ENCODE measurements around the gene PEBP1. TPM values are rescaled to one million over a fixed set of nuclear protein-coding genes. Genes with fewer than 3 reads are reported as not detected.

Gene PEBP1
- 444 and 458 TPM in 2 replicates for total RNA-seq (2021; fragmentation: NEBNext Ultra II Directional; extraction: Animal tissue kit (Norgen Biotek cat#: 25700))
- polyA plus RNA-seq (2011; rRNA removed) = 580 and 622 TPM in 2 replicates
- 440 TPM for polyA plus RNA-seq (2011; cell fraction: cytosol; rRNA removed)
- polyA plus RNA-seq (2011; cell fraction: nucleus; rRNA removed) = 281 TPM
- polyA plus RNA-seq (2012, experiment 1 of 2) = 462 to 475 TPM (median 467 TPM) in 4 replicates
- polyA plus RNA-seq (2012, experiment 2 of 2) = 310 TPM
- polyA plus RNA-seq (2013, experiment 1 of 2) = 461 TPM
- polyA plus RNA-seq (2013, experiment 2 of 2) = 478 TPM
- 175 and 197 TPM in 2 replicates for polyA minus RNA-seq (2011; rRNA and poly(A)+ RNA removed)
- polyA minus RNA-seq (2011; cell fraction: cytosol; rRNA and poly(A)+ RNA removed) = 175 TPM
- polyA minus RNA-seq (2011; cell fraction: nucleus; rRNA and poly(A)+ RNA removed) = 99.6 TPM
- long read RNA-seq, experiment 1, transcript PEBP1-201 (4 exons, 1,697 nt) = major isoform, 399 of 638 reads
- long read RNA-seq, experiment 1, partial matches to known transcripts = 197 of 638 reads
- long read RNA-seq, experiment 1, other reads (novel, unspliced or antisense) = 42 of 638 reads
- long read RNA-seq, experiment 2, transcript PEBP1-201 (4 exons, 1,697 nt) = major isoform, 1,199 of 1,231 reads
- long read RNA-seq, experiment 2, partial matches to known transcripts = 2 of 1,231 reads
- long read RNA-seq, experiment 2, other reads (novel, unspliced or antisense) = 30 of 1,231 reads

- Histone ChIP-seq H3K4me1 (replicated peaks in 1 of 4; ENCODE audit: control insufficient read depth in 3 of 4, insufficient read depth in 4 of 4, low read length in 3 of 4) (peaks cover 0 to 3% (median under 1%) of the 10 kb centered on the region in 4 experiments; a peak in 4 of 7 replicates), H3K36me3 (ENCODE audit: control insufficient read depth in 2 of 4, insufficient read depth in 4 of 4, low read length in 3 of 4) (peaks cover 11 to 37% (median 23%) of the 10 kb centered on the region in 4 experiments; a peak in 7 of 8 replicates), H2BK20ac (ENCODE audit: low read length) (no peak within 1 kb of the TSS), H3K23me2 (ENCODE audit: low read depth, low read length) (peaks cover 11% of the 10 kb centered on the region; the same call in 1 of the 2 replicates), H3K79me1 (ENCODE audit: low read depth, low read length) (no peaks in the 10 kb centered on the region; the same call in none of the 2 replicates), H3K14ac (ENCODE audit: insufficient read length) (no peak within 1 kb of the TSS), H4K20me1 (replicated peaks in 1 of 2; ENCODE audit: control insufficient read depth in 1 of 2, insufficient read depth in 2 of 2, low read length in 2 of 2) (peaks cover 5 to 6% of the 10 kb centered on the region in 2 experiments), H3K4ac (replicated peaks; ENCODE audit: insufficient read length, low read depth, low read length) (peak within 1 kb of the TSS; percentile 83), H2BK5ac (ENCODE audit: low read depth, low read length) (peak within 1 kb of the TSS; percentile 74; the same call in 1 of the 2 replicates), H3K9ac (replicated peaks in 1 of 4; ENCODE audit: extremely low read depth in 1 of 4, low read depth in 3 of 4, low read length in 3 of 4) (peak within 1 kb of the TSS; percentile 83 to 96 (median 88)), H2BK12ac (ENCODE audit: low read depth, low read length) (0 out of 2 replicates have a peak within 1 kb of the TSS, but pooled peaks have one; percentile 17), H2BK120ac (replicated peaks; ENCODE audit: low read depth, low read length) (peak within 1 kb of the TSS; percentile 75), H3K79me2 (ENCODE audit: control insufficient read depth in 1 of 2, insufficient read depth in 2 of 2, low read length in 2 of 2) (peaks cover 8 to 45% of the 10 kb centered on the region in 2 experiments), H3K56ac (replicated peaks; ENCODE audit: insufficient read length, low read depth, low read length) (peak within 1 kb of the TSS; percentile 77), H3K9me3 (ENCODE audit: insufficient read depth in 2 of 2, low read depth in 1 of 2, low read length in 1 of 2) (no peaks in the 10 kb centered on the region), H4K91ac (replicated peaks; ENCODE audit: insufficient read length, low read length) (peak within 1 kb of the TSS; percentile 73), H4K5ac (ENCODE audit: insufficient read length, low read depth, low read length) (peak within 1 kb of the TSS; percentile 51), H3K18ac (ENCODE audit: extremely low read depth, low read length) (peak within 1 kb of the TSS; percentile 87), H4K8ac (ENCODE audit: extremely low read depth, insufficient read depth, low read length) (peak within 1 kb of the TSS; percentile 93), H3K27ac (ENCODE audit: low read depth, low read length) (peak within 1 kb of the TSS; percentile 78), H3K4me3 (ENCODE audit: extremely low read depth in 1 of 4, insufficient read depth in 2 of 4, low read depth in 3 of 4, low read length in 4 of 4) (peak within 1 kb of the TSS; percentile 86 to 97 (median 91)), H3K23ac (ENCODE audit: insufficient read length) (no peak within 1 kb of the TSS), H3K27me3 (replicated peaks in 1 of 4; ENCODE audit: control insufficient read depth in 3 of 4, extremely low read depth in 1 of 4, insufficient read depth in 3 of 4, low read length in 3 of 4) (no peaks in the 10 kb centered on the region), H3K4me2 (ENCODE audit: insufficient read depth in 1 of 2, low read depth in 2 of 2, low read length in 2 of 2) (peak within 1 kb of the TSS; percentile 73 to 79), H2AK5ac (ENCODE audit: low read depth, low read length) (no peak within 1 kb of the TSS), H2AFZ (ENCODE audit: low read length) (peak within 1 kb of the TSS; percentile 43; the same call in 1 of the 2 replicates), H2BK15ac (ENCODE audit: low read length) (peak within 1 kb of the TSS; percentile 36; the same call in 1 of the 2 replicates)
- DNase-seq (ENCODE audit: low read depth in 1 of 2, low spot score in 2 of 2) (peak; percentile 60 to 88), FAIRE-seq (no peak)
- ChIA-PET POLR2A (ENCODE audit: partially characterized antibody) (interaction anchor here (0.6 to 10.2 kb wide), 16 partner anchors 11 to 241 kb away, joined by 3 to 130 read pairs (median 4); partner anchors contain the start of genes SUDS3, VSIG10 and WSB2), CTCF (ENCODE audit: partially characterized antibody) (interaction anchor here (1.1 to 5.0 kb wide), 4 partner anchors 12 to 240 kb away, joined by 3 to 24 read pairs (median 6); partner anchors contain the start of gene SUDS3)
- WGBS, 2 experiments (ENCODE audit: extremely low coverage in 1 of 2, insufficient coverage in 1 of 2, insufficient read length in 1 of 2, insufficient replicate concordance in 2 of 2, low coverage in 1 of 2, low lambda C conversion rate in 2 of 2, missing lambda C conversion rate in 1 of 2) = 4% methylated on average over 54 of the region's 70 CpGs; no CpG with 5 or more reads in 1 of the 2 experiments
- TF ChIP-seq RFX5 (IDR thresholded peaks at IDR 0.05; ENCODE audit: borderline replicate concordance, low read depth, low read length) (no peak), ATF3 (IDR thresholded peaks at IDR 0.05; ENCODE audit: insufficient read depth, low read depth, low read length) (no peak), SUZ12 (IDR thresholded peaks at IDR 0.05; ENCODE audit: low read length) (no peak; the same call in 1 of the 2 replicates), GABPA (IDR thresholded peaks at IDR 0.05; ENCODE audit: borderline replicate concordance, insufficient read depth, low read length) (no peak)
Measured at GRCh38 chr12:118135788-118136558, at the start of gene PEBP1. TSS of gene PEBP1 (plus strand) at chr12:118136124. CDS start at chr12:118136210, 86 bp downstream.
